ENCODE measurements around the gene PRRT1B.
"Not testable (repeated sequence)": the region's sequence is repeated elsewhere in the genome, so short reads cannot be mapped to it uniquely, and the experiment has no call there.

PRRT1B gene

GRCh38 chr9:131511880-131512279, 33.4 kb upstream of the PRRT1B start:
- Histone ChIP-seq H3K4me1 (ENCODE audit: control insufficient read depth, low read depth, low read length) (no peaks in the 10 kb centered on the region), H2AK5ac (ENCODE audit: low read length) (no peak overlapping the region), H3K18ac (ENCODE audit: low read length) (no peak overlapping the region), H2BK15ac (replicated peaks; ENCODE audit: low read depth) (no peak overlapping the region), H3K27ac (ENCODE audit: low read depth, low read length) (no peak overlapping the region), H4K5ac (ENCODE audit: low read length) (no peak overlapping the region), H3K4me2 (ENCODE audit: low read length) (no peak overlapping the region), H3K27me3 (ENCODE audit: insufficient read depth, low read length, poor library complexity) (no peaks in the 10 kb centered on the region), H4K8ac (ENCODE audit: low read depth, low read length) (no peak overlapping the region), H3K9ac (ENCODE audit: low read length) (no peak overlapping the region), H3K23ac (ENCODE audit: low read length) (no peak overlapping the region), H3K79me1 (ENCODE audit: low read length) (no peaks in the 10 kb centered on the region), H3K79me2 (ENCODE audit: control insufficient read depth, insufficient read depth, low read length) (no peaks in the 10 kb centered on the region), H3K56ac (ENCODE audit: low read length) (no peak overlapping the region), H3K36me3 (ENCODE audit: control insufficient read depth, insufficient read depth, low read length) (peaks cover 15% of the 10 kb centered on the region), H3K4me3 (ENCODE audit: low read length) (no peak overlapping the region), H2BK5ac (ENCODE audit: low read length) (no peak overlapping the region), H3K4ac (ENCODE audit: low read depth, low read length) (no peak overlapping the region), H2BK120ac (ENCODE audit: low read depth, low read length) (no peak overlapping the region)
- no CpG with 5 or more reads among the region's 6 CpGs for WGBS (ENCODE audit: extremely low coverage, insufficient coverage, low lambda C conversion rate)
- no peak for DNase-seq

GRCh38 chr9:131513177-131513576, 32.1 kb upstream of the PRRT1B start:
- Histone ChIP-seq H3K27me3 (ENCODE audit: insufficient read depth, low read length, poor library complexity) (no peaks in the 10 kb centered on the region), H3K4me3 (ENCODE audit: low read length) (no peak overlapping the region), H3K79me1 (ENCODE audit: low read length) (no peaks in the 10 kb centered on the region), H3K4ac (ENCODE audit: low read depth, low read length) (no peak overlapping the region), H3K36me3 (ENCODE audit: control insufficient read depth, insufficient read depth, low read length) (peaks cover 14% of the 10 kb centered on the region), H3K9ac (ENCODE audit: low read length) (no peak overlapping the region), H2BK5ac (ENCODE audit: low read length) (no peak overlapping the region), H3K4me2 (ENCODE audit: low read length) (no peak overlapping the region), H3K56ac (ENCODE audit: low read length) (no peak overlapping the region), H3K4me1 (ENCODE audit: control insufficient read depth, low read depth, low read length) (no peaks in the 10 kb centered on the region), H4K8ac (ENCODE audit: low read depth, low read length) (no peak overlapping the region), H2AK5ac (ENCODE audit: low read length) (no peak overlapping the region), H3K79me2 (ENCODE audit: control insufficient read depth, insufficient read depth, low read length) (no peaks in the 10 kb centered on the region), H3K27ac (ENCODE audit: low read depth, low read length) (no peak overlapping the region), H4K5ac (ENCODE audit: low read length) (no peak overlapping the region), H3K23ac (ENCODE audit: low read length) (no peak overlapping the region), H2BK120ac (ENCODE audit: low read depth, low read length) (no peak overlapping the region), H3K18ac (ENCODE audit: low read length) (no peak overlapping the region), H2BK15ac (replicated peaks; ENCODE audit: low read depth) (no peak overlapping the region)
- no CpG with 5 or more reads among the region's 15 CpGs for WGBS (ENCODE audit: extremely low coverage, insufficient coverage, low lambda C conversion rate)
- DNase-seq = no peak

GRCh38 chr9:131515559-131516031, 29.7 kb upstream of the PRRT1B start:
- DNase-seq; H2BK15ac ChIP-seq (replicated peaks; ENCODE audit: low read depth); H2BK5ac ChIP-seq (ENCODE audit: low read length); H3K18ac ChIP-seq (ENCODE audit: low read length); H4K5ac ChIP-seq (ENCODE audit: low read length); H2BK120ac ChIP-seq (ENCODE audit: low read depth, low read length); H3K79me2 ChIP-seq (ENCODE audit: control insufficient read depth, insufficient read depth, low read length); H3K4ac ChIP-seq (ENCODE audit: low read depth, low read length); H3K56ac ChIP-seq (ENCODE audit: low read length); H2AK5ac ChIP-seq (ENCODE audit: low read length); H3K27ac ChIP-seq (ENCODE audit: low read depth, low read length); H3K4me2 ChIP-seq (ENCODE audit: low read length); H3K4me3 ChIP-seq (ENCODE audit: low read length); H3K27me3 ChIP-seq (ENCODE audit: insufficient read depth, low read length, poor library complexity); H4K8ac ChIP-seq (ENCODE audit: low read depth, low read length); H3K4me1 ChIP-seq (ENCODE audit: control insufficient read depth, low read depth, low read length); H3K23ac ChIP-seq (ENCODE audit: low read length); H3K79me1 ChIP-seq (ENCODE audit: low read length); H3K9ac ChIP-seq (ENCODE audit: low read length): not testable (repeated sequence)
- WGBS (ENCODE audit: extremely low coverage, insufficient coverage, low lambda C conversion rate) = no CpG with 5 or more reads among the region's 12 CpGs
- peaks cover 24% of the 10 kb centered on the region for H3K36me3 ChIP-seq (ENCODE audit: control insufficient read depth, insufficient read depth, low read length)

- Histone ChIP-seq H2AK5ac (ENCODE audit: low read length) (no peak overlapping the region), H3K9ac (ENCODE audit: low read length) (no peak overlapping the region), H2BK120ac (ENCODE audit: low read depth, low read length) (no peak overlapping the region), H2BK15ac (replicated peaks; ENCODE audit: low read depth) (no peak overlapping the region), H3K27ac (ENCODE audit: low read depth, low read length) (no peak overlapping the region), H3K27me3 (ENCODE audit: insufficient read depth, low read length, poor library complexity) (no peaks in the 10 kb centered on the region), H3K18ac (ENCODE audit: low read length) (no peak overlapping the region), H3K79me1 (ENCODE audit: low read length) (no peaks in the 10 kb centered on the region), H3K4me3 (ENCODE audit: low read length) (no peak overlapping the region), H4K8ac (ENCODE audit: low read depth, low read length) (no peak overlapping the region), H3K4me2 (ENCODE audit: low read length) (no peak overlapping the region), H3K56ac (ENCODE audit: low read length) (no peak overlapping the region), H3K4me1 (ENCODE audit: control insufficient read depth, low read depth, low read length) (no peaks in the 10 kb centered on the region), H4K5ac (ENCODE audit: low read length) (no peak overlapping the region), H3K4ac (ENCODE audit: low read depth, low read length) (no peak overlapping the region), H3K23ac (ENCODE audit: low read length) (no peak overlapping the region), H2BK5ac (ENCODE audit: low read length) (no peak overlapping the region), H3K36me3 (ENCODE audit: control insufficient read depth, insufficient read depth, low read length) (peaks cover 24% of the 10 kb centered on the region), H3K79me2 (ENCODE audit: control insufficient read depth, insufficient read depth, low read length) (no peaks in the 10 kb centered on the region)
- DNase-seq = no peak
- WGBS (ENCODE audit: extremely low coverage, insufficient coverage, low lambda C conversion rate) = no CpG with 5 or more reads among the region's 15 CpGs
Measured at GRCh38 chr9:131516100-131516499, 29.2 kb upstream of the PRRT1B start.

GRCh38 chr9:131516930-131517329, 28.4 kb upstream of the PRRT1B start:
- no peak overlapping the region for H4K5ac ChIP-seq (ENCODE audit: low read length)
- H3K4ac ChIP-seq (ENCODE audit: low read depth, low read length) = no peak overlapping the region
- H3K36me3 ChIP-seq (ENCODE audit: control insufficient read depth, insufficient read depth, low read length) = peaks cover 24% of the 10 kb centered on the region
- no peaks in the 10 kb centered on the region for H3K79me2 ChIP-seq (ENCODE audit: control insufficient read depth, insufficient read depth, low read length)
- no CpG with 5 or more reads among the region's 9 CpGs for WGBS (ENCODE audit: extremely low coverage, insufficient coverage, low lambda C conversion rate)
- H3K4me3 ChIP-seq (ENCODE audit: low read length) = no peak overlapping the region
- H2BK120ac ChIP-seq (ENCODE audit: low read depth, low read length) = no peak overlapping the region
- H3K9ac ChIP-seq (ENCODE audit: low read length) = no peak overlapping the region
- no peak overlapping the region for H3K18ac ChIP-seq (ENCODE audit: low read length)
- no peaks in the 10 kb centered on the region for H3K4me1 ChIP-seq (ENCODE audit: control insufficient read depth, low read depth, low read length)
- no peak overlapping the region for H2BK5ac ChIP-seq (ENCODE audit: low read length)
- H2BK15ac ChIP-seq (replicated peaks; ENCODE audit: low read depth) = no peak overlapping the region
- no peak overlapping the region for H4K8ac ChIP-seq (ENCODE audit: low read depth, low read length)
- H3K23ac ChIP-seq (ENCODE audit: low read length) = no peak overlapping the region
- no peak overlapping the region for H3K27ac ChIP-seq (ENCODE audit: low read depth, low read length)
- no peaks in the 10 kb centered on the region for H3K27me3 ChIP-seq (ENCODE audit: insufficient read depth, low read length, poor library complexity)
- DNase-seq = no peak
- H3K79me1 ChIP-seq (ENCODE audit: low read length) = no peaks in the 10 kb centered on the region
- no peak overlapping the region for H3K4me2 ChIP-seq (ENCODE audit: low read length)
- H2AK5ac ChIP-seq (ENCODE audit: low read length) = no peak overlapping the region
- H3K56ac ChIP-seq (ENCODE audit: low read length) = no peak overlapping the region

GRCh38 chr9:131517761-131518190, 27.5 kb upstream of the PRRT1B start:
- Histone ChIP-seq H3K79me1 (ENCODE audit: low read length) (no peaks in the 10 kb centered on the region), H4K5ac (ENCODE audit: low read length) (no peak overlapping the region), H3K27ac (ENCODE audit: low read depth, low read length) (no peak overlapping the region), H4K8ac (ENCODE audit: low read depth, low read length) (no peak overlapping the region), H3K4ac (ENCODE audit: low read depth, low read length) (no peak overlapping the region), H3K56ac (ENCODE audit: low read length) (no peak overlapping the region), H3K23ac (ENCODE audit: low read length) (no peak overlapping the region), H3K18ac (ENCODE audit: low read length) (no peak overlapping the region), H2BK120ac (ENCODE audit: low read depth, low read length) (no peak overlapping the region), H3K9ac (ENCODE audit: low read length) (no peak overlapping the region), H3K79me2 (ENCODE audit: control insufficient read depth, insufficient read depth, low read length) (no peaks in the 10 kb centered on the region), H3K27me3 (ENCODE audit: insufficient read depth, low read length, poor library complexity) (no peaks in the 10 kb centered on the region), H2BK15ac (replicated peaks; ENCODE audit: low read depth) (no peak overlapping the region), H3K36me3 (ENCODE audit: control insufficient read depth, insufficient read depth, low read length) (peaks cover 25% of the 10 kb centered on the region), H2BK5ac (ENCODE audit: low read length) (no peak overlapping the region), H2AK5ac (ENCODE audit: low read length) (no peak overlapping the region), H3K4me2 (ENCODE audit: low read length) (no peak overlapping the region), H3K4me1 (ENCODE audit: control insufficient read depth, low read depth, low read length) (no peaks in the 10 kb centered on the region), H3K4me3 (ENCODE audit: low read length) (no peak overlapping the region)
- WGBS (ENCODE audit: extremely low coverage, insufficient coverage, low lambda C conversion rate) = no CpG with 5 or more reads among the region's 11 CpGs
- no peak for DNase-seq
